Loucy (cell line): ENCODE results near the gene IL36A.

Experiments
- H2AFZ ChIP-seq: fragments of 200-600 bp; sonication (generic); 2 replicates; pipeline ENCODE4 v1.6.0; 2016; ENCODE audit warnings: antibody characterized with exemption, mild to moderate bottlenecking, low read length, moderate library complexity
- H3F3A ChIP-seq: fragments of 200-600 bp; 2 replicates; pipeline ENCODE4 v1.6.0; 2016; ENCODE audit warnings: antibody characterized with exemption, low read depth, mild to moderate bottlenecking
- H3K27me3 ChIP-seq: fragments of 200-600 bp; sonication (generic); 2 replicates; pipeline ENCODE4 v1.6.1; 2014; ENCODE audit warnings: low read length, mild to moderate bottlenecking; ENCODE audit not compliant: insufficient read depth, poor library complexity, severe bottlenecking
- H3K36me3 ChIP-seq: fragments of 200-600 bp; sonication (generic); 2 replicates; pipeline ENCODE4 v1.6.1; 2016; ENCODE audit warnings: low read length; ENCODE audit not compliant: insufficient read depth
- H3K4me1 ChIP-seq: fragments of 200-600 bp; sonication (generic); 2 replicates; pipeline ENCODE4 v1.5.1; 2014; ENCODE audit warnings: low read length, mild to moderate bottlenecking; ENCODE audit not compliant: insufficient read depth, poor library complexity, severe bottlenecking
- H3K4me2 ChIP-seq: fragments of 200-600 bp; sonication (generic); 2 replicates; pipeline ENCODE4 v1.6.0; 2014; ENCODE audit warnings: antibody characterized with exemption, low read length, low read depth, mild to moderate bottlenecking; ENCODE audit not compliant: poor library complexity, severe bottlenecking
- H3K4me3 ChIP-seq: fragments of 200-600 bp; sonication (generic); 2 replicates; pipeline ENCODE4 v1.5.1; 2014; ENCODE audit warnings: low read length, mild to moderate bottlenecking, mixed read lengths; ENCODE audit not compliant: poor library complexity, severe bottlenecking
- H3K79me2 ChIP-seq: fragments of 200-600 bp; sonication (generic); 2 replicates; pipeline ENCODE4 v1.6.1; 2014; ENCODE audit warnings: low read length; ENCODE audit not compliant: insufficient read depth
- H3K9ac ChIP-seq: fragments of 200-600 bp; sonication (generic); 2 replicates; pipeline ENCODE4 v1.6.0; 2014; ENCODE audit warnings: mild to moderate bottlenecking, low read depth, low read length, moderate library complexity; ENCODE audit not compliant: poor library complexity, severe bottlenecking
- H3K9me2 ChIP-seq: fragments of 200-600 bp; sonication (generic); replicated peaks from 2 replicates; pipeline ENCODE4 v1.6.1; 2016; ENCODE audit warnings: low read depth, low read length, mixed read lengths
- H3K9me3 ChIP-seq: fragments of 200-600 bp; sonication (generic); 2 replicates; pipeline ENCODE4 v1.6.1; 2014; ENCODE audit warnings: mild to moderate bottlenecking, antibody characterized with exemption, low read length, low read depth; ENCODE audit not compliant: insufficient read depth
- H4K20me1 ChIP-seq: fragments of 200-600 bp; sonication (generic); 2 replicates; pipeline ENCODE4 v1.6.0; 2014; ENCODE audit warnings: antibody characterized with exemption, low read length, mild to moderate bottlenecking; ENCODE audit not compliant: insufficient read depth, poor library complexity, severe bottlenecking
- CTCF ChIP-seq: fragments of 200-600 bp; sonication (generic); conservative IDR thresholded peaks from 2 replicates; pipeline ENCODE4 v1.5.1; 2014; ENCODE audit warnings: mild to moderate bottlenecking, antibody characterized with exemption, low read length
- EZH2phosphoT487 ChIP-seq: fragments of 200-600 bp; IDR thresholded peaks from 2 replicates; pipeline ENCODE4 v1.6.1; 2018; ENCODE audit warnings: antibody characterized with exemption, mild to moderate bottlenecking, moderate library complexity, borderline replicate concordance

The IL36A gene

GRCh38 chr2:113007250-113007649, 2.0 kb downstream of the IL36A start:
- H3K27me3 ChIP-seq: peaks cover 16% of the 10 kb centered on the region
- TF ChIP-seq CTCF (no peak), EZH2phosphoT487 (no peak)
- no peaks in the 10 kb centered on the region for H3K36me3 ChIP-seq
- H3K9ac ChIP-seq: no peak overlapping the region
- no peak overlapping the region for H3K4me3 ChIP-seq
- no peaks in the 10 kb centered on the region for H3K4me1 ChIP-seq
- no peaks in the 10 kb centered on the region for H4K20me1 ChIP-seq
- no peaks in the 10 kb centered on the region for H3K9me2 ChIP-seq
- no peaks in the 10 kb centered on the region for H3F3A ChIP-seq
- no peak overlapping the region for H2AFZ ChIP-seq
- H3K79me2 ChIP-seq: no peaks in the 10 kb centered on the region
- H3K9me3 ChIP-seq: no peaks in the 10 kb centered on the region
- H3K4me2 ChIP-seq: no peak overlapping the region

- no peaks in the 10 kb centered on the region for H4K20me1 ChIP-seq
- no peak for TF ChIP-seq CTCF
- TF ChIP-seq EZH2phosphoT487: no peak
- H3K4me1 ChIP-seq: no peaks in the 10 kb centered on the region
- H3K27me3 ChIP-seq: no peaks in the 10 kb centered on the region
- H3F3A ChIP-seq: no peaks in the 10 kb centered on the region
- no peaks in the 10 kb centered on the region for H3K36me3 ChIP-seq
- H3K9me3 ChIP-seq: no peaks in the 10 kb centered on the region
- no peak overlapping the region for H2AFZ ChIP-seq
- no peak overlapping the region for H3K4me3 ChIP-seq
- no peak overlapping the region for H3K4me2 ChIP-seq
- no peaks in the 10 kb centered on the region for H3K9me2 ChIP-seq
- H3K9ac ChIP-seq: no peak overlapping the region
- no peaks in the 10 kb centered on the region for H3K79me2 ChIP-seq
Measured at GRCh38 chr2:113009622-113010021, 4.4 kb downstream of the IL36A start.

GRCh38 chr2:113010088-113010487, 4.8 kb downstream of the IL36A start:
- no peaks in the 10 kb centered on the region for H3K36me3 ChIP-seq
- no peaks in the 10 kb centered on the region for H3K27me3 ChIP-seq
- no peak overlapping the region for H3K4me3 ChIP-seq
- TF ChIP-seq CTCF (no peak), EZH2phosphoT487 (no peak)
- no peaks in the 10 kb centered on the region for H3F3A ChIP-seq
- no peaks in the 10 kb centered on the region for H3K4me1 ChIP-seq
- H3K9me3 ChIP-seq: no peaks in the 10 kb centered on the region
- no peaks in the 10 kb centered on the region for H3K79me2 ChIP-seq
- H2AFZ ChIP-seq: no peak overlapping the region
- no peak overlapping the region for H3K9ac ChIP-seq
- H3K4me2 ChIP-seq: no peak overlapping the region
- no peaks in the 10 kb centered on the region for H3K9me2 ChIP-seq
- H4K20me1 ChIP-seq: no peaks in the 10 kb centered on the region
